ENCODE results near the gene FHIP1A.

DNA sequence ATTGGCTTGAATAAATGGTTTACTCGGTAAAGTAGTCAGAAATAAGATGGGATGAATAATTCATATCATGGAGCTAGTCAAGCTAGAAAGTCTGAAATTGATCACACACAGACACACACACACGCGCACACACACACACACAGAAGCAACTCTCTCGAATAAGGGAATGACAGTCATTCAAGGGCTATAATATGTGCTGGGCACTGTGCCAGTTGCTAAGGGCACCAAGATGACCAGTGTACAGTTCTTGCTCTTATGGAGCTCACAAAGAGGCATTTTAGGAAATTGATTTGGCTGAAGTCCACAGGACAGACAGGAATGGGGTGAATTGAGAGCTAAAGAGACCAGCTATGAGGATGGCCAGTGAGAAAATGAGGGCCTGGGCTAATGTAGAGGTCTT lies 49.4 kb upstream of the FHIP1A start:
- no peak for TF ChIP-seq EZH2phosphoT487 (IDR thresholded peaks at IDR 0.05; ENCODE audit: low read length)
- no peak for TF ChIP-seq CTCF (IDR thresholded peaks at IDR 0.05; ENCODE audit: low read length)

All from MM.1S (cell line).